Peyer's patch (tissue), 4 donors: Measurements from ENCODE around the gene C16orf90.

Source experiments
- POLR2A ChIP-seq, 2 donors: fragments of 450-650 bp; IDR thresholded peaks; one replicate each; pipeline ENCODE4 v1.5.1; 2017; ENCODE audit warnings: antibody characterized with exemption in 2 of 2, mild to moderate bottlenecking in 2 of 2, moderate library complexity in 2 of 2
- TF ChIP-seq, protein P1 (sequence below), 6 experiments: fragments of 450-650 bp in 4 of 6; fragments of 200-600 bp in 2 of 6; sonication (generic) in 1 of 6; IDR thresholded peaks; one replicate each; pipeline ENCODE4 v1.5.1; 2017 to 2019; ENCODE audit warnings: antibody characterized with exemption in 6 of 6, mild to moderate bottlenecking in 3 of 6, moderate library complexity in 1 of 6

- TF ChIP-seq, protein P1, sequence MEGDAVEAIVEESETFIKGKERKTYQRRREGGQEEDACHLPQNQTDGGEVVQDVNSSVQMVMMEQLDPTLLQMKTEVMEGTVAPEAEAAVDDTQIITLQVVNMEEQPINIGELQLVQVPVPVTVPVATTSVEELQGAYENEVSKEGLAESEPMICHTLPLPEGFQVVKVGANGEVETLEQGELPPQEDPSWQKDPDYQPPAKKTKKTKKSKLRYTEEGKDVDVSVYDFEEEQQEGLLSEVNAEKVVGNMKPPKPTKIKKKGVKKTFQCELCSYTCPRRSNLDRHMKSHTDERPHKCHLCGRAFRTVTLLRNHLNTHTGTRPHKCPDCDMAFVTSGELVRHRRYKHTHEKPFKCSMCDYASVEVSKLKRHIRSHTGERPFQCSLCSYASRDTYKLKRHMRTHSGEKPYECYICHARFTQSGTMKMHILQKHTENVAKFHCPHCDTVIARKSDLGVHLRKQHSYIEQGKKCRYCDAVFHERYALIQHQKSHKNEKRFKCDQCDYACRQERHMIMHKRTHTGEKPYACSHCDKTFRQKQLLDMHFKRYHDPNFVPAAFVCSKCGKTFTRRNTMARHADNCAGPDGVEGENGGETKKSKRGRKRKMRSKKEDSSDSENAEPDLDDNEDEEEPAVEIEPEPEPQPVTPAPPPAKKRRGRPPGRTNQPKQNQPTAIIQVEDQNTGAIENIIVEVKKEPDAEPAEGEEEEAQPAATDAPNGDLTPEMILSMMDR (IDR thresholded peaks at IDR 0.05): no peak
- TF ChIP-seq POLR2A (IDR thresholded peaks at IDR 0.05): no peak
These were observed 35.7 kb downstream of the C16orf90 start for GRCh38 chr16:3459401-3460090.
